HepG2 (cell line): ENCODE data around the gene HOXA11. TPM values are rescaled to one million over a fixed set of nuclear protein-coding genes. Genes with fewer than 3 reads are reported as not detected.

ENCODE experiments used
- ATAC-seq: fragments of 200-7000 bp; cut with Tn5 transposase; 3 replicates; pipeline ENCODE4 v1.9.1; 2020; ENCODE audit warnings: mild to moderate bottlenecking, moderate library complexity
- BruUV-seq: library from RNA; stranded (reverse); fragments of 400-500 nt; replicated peaks from 2 replicates; lab custom pipeline; 2021; lab: Mats Ljungman, UMichigan
- CTCF ChIA-PET: fragments of 300-600 bp; formaldehyde crosslinking; extraction: SDS; loops from one replicate; lab custom pipeline; 2021; ENCODE audit warnings: low total read pairs, inconsistent platforms, low intra/inter-chr PET ratio; lab: Yijun Ruan, JAX
- POLR2A ChIA-PET: fragments of 350-600 bp; sonication (Branson Sonifier 250); formaldehyde crosslinking; loops from one replicate; lab custom pipeline; 2020; ENCODE audit warnings: antibody characterized with exemption, inconsistent platforms; lab: Yijun Ruan, JAX
- DNase-seq: peaks from one replicate; pipeline ENCODE4 v3.0.0-alpha.2; 2015; ENCODE audit warnings: low spot score
- FAIRE-seq: peaks from 3 replicates; lab custom pipeline; 2011; peaks lifted over from hg19 to GRCh38; lab: Jason Lieb, UNC
- H2AFZ ChIP-seq: one replicate; pipeline ENCODE4 v1.6.1; 2011; ENCODE audit warnings: low read length, inconsistent platforms
- H3K27ac ChIP-seq: fragments of 300-600 bp; 3 replicates; pipeline ENCODE4 v1.8.0; 2011; ENCODE audit warnings: mixed run types, mild to moderate bottlenecking, mixed read lengths, low read length, inconsistent platforms; ENCODE audit not compliant: insufficient read depth; ENCODE audit errors: extremely low read length
- H3K27me3 ChIP-seq, 2 experiments: fragments of 200-600 bp in 1 of 2; 2 replicates in 1 of 2; 3 replicates in 1 of 2; pipeline versions ENCODE4 v1.6.0 to v1.8.0; 2011; ENCODE audit warnings: low read length in 2 of 2, mild to moderate bottlenecking in 2 of 2, moderate library complexity in 2 of 2, inconsistent platforms in 1 of 2; ENCODE audit not compliant: insufficient read depth in 2 of 2, control insufficient read depth in 1 of 2
- H3K36me3 ChIP-seq, 2 experiments: fragments of 200-600 bp in 1 of 2; replicated peaks in 1 of 2; 2 replicates in 1 of 2; 3 replicates in 1 of 2; pipeline versions ENCODE4 v1.5.1 to v1.8.0; 2011; ENCODE audit warnings: low read length in 2 of 2, inconsistent platforms in 1 of 2; ENCODE audit not compliant: insufficient read depth in 2 of 2, control insufficient read depth in 1 of 2
- H3K4me1 ChIP-seq: 2 replicates; pipeline ENCODE4 v1.5.1; 2012; ENCODE audit warnings: low read length, inconsistent platforms; ENCODE audit not compliant: insufficient read depth
- H3K4me2 ChIP-seq: 2 replicates; pipeline ENCODE4 v1.6.0; 2011; ENCODE audit warnings: low read depth, low read length, inconsistent platforms
- H3K4me3 ChIP-seq, 3 experiments: fragments of 200-600 bp in 1 of 3; sonication (generic), shearing (Covaris generic) in 1 of 3; replicated peaks in 1 of 3; 2 replicates each; pipeline ENCODE4 v1.5.1; 2011 to 2016; ENCODE audit warnings: low read length in 3 of 3, inconsistent platforms in 2 of 3, low read depth in 2 of 3, mild to moderate bottlenecking in 2 of 3, control low read depth in 1 of 3, mixed read lengths in 1 of 3; ENCODE audit not compliant: insufficient read depth in 1 of 3
- H3K79me2 ChIP-seq: one replicate; pipeline ENCODE4 v1.6.1; 2011; ENCODE audit warnings: low read length, inconsistent platforms; ENCODE audit not compliant: insufficient read depth
- H3K9ac ChIP-seq: 2 replicates; pipeline ENCODE4 v1.6.0; 2011; ENCODE audit warnings: mild to moderate bottlenecking, low read depth, low read length, inconsistent platforms; ENCODE audit not compliant: insufficient read depth
- H3K9me3 ChIP-seq: 2 replicates; pipeline ENCODE4 v1.5.1; 2012; ENCODE audit warnings: mild to moderate bottlenecking, low read length
- H4K20me1 ChIP-seq: 2 replicates; pipeline ENCODE4 v1.6.0; 2011; ENCODE audit warnings: inconsistent platforms, mild to moderate bottlenecking, low read length, moderate library complexity; ENCODE audit not compliant: insufficient read depth
- ATF7 ChIP-seq, 2 experiments: fragments of 450-650 bp in 1 of 2; sonication (generic) in 1 of 2; formaldehyde crosslinking in 1 of 2; IDR thresholded peaks; 2 replicates each; pipeline versions ENCODE4 v1.4.0 to v1.6.1; 2016 to 2020; ENCODE audit warnings: antibody characterized with exemption in 1 of 2, mild to moderate bottlenecking in 1 of 2, missing genetic modification reagents in 1 of 2
- CREM ChIP-seq, 2 experiments: sonication (generic) in 1 of 2; formaldehyde crosslinking in 1 of 2; IDR thresholded peaks; 2 replicates each; pipeline versions ENCODE4 v1.4.0 to v1.6.1; 2016 to 2020; ENCODE audit warnings: antibody characterized with exemption in 1 of 2, mild to moderate bottlenecking in 1 of 2, missing genetic modification reagents in 1 of 2
- FOXO1 ChIP-seq: sonication (generic); formaldehyde crosslinking; IDR thresholded peaks from 2 replicates; pipeline ENCODE4 v1.4.0; 2020; ENCODE audit warnings: missing genetic modification reagents
- RFX1 ChIP-seq: fragments of 450-650 bp; IDR thresholded peaks from 2 replicates; pipeline ENCODE4 v1.6.1; 2017
- SP1 ChIP-seq, 2 experiments: fragments of 450-650 bp in 1 of 2; sonication (generic) in 1 of 2; formaldehyde crosslinking in 1 of 2; IDR thresholded peaks; 2 replicates each; pipeline versions ENCODE4 v1.4.0 to v1.6.1; 2016 to 2020; ENCODE audit warnings: missing genetic modification reagents in 1 of 2
- TOE1 ChIP-seq: sonication (generic); formaldehyde crosslinking; IDR thresholded peaks from 2 replicates; pipeline ENCODE4 v1.4.0; 2020; ENCODE audit warnings: mild to moderate bottlenecking, missing genetic modification reagents
- ZNF234 ChIP-seq: sonication (generic); formaldehyde crosslinking; conservative IDR thresholded peaks from 2 replicates; pipeline ENCODE4 v1.5.1; 2020; ENCODE audit warnings: mild to moderate bottlenecking, missing genetic modification reagents
- ZNF589 ChIP-seq: sonication (generic); formaldehyde crosslinking; conservative IDR thresholded peaks from 2 replicates; pipeline ENCODE4 v1.8.0; 2022; ENCODE audit warnings: mild to moderate bottlenecking, moderate library complexity, missing genetic modification reagents
- ZNF605 ChIP-seq: sonication (generic); formaldehyde crosslinking; IDR thresholded peaks from 2 replicates; pipeline ENCODE4 v1.8.0; 2022; ENCODE audit warnings: mild to moderate bottlenecking, missing genetic modification reagents
- WGBS: methylation state at CpG from one replicate; pipeline ENCODE4 v1.1.6; 2017; ENCODE audit warnings: low lambda C conversion rate; 5-methylcytosine and 5-hydroxymethylcytosine counted together
- in situ Hi-C: cut with HindIII; loops from 2 replicates; pipeline ENCODE4 v1.10.0; 2017; ENCODE audit warnings: low pct_unique_long_range_greater_than_20kb; ENCODE audit not compliant: extremely low pct_ligation_motif_present
- intact Hi-C: fragments of 100-400 bp; cut with micrococcal nuclease; formaldehyde crosslinking; loops from one replicate; pipeline ENCODE4 v1.10.0; 2022; ENCODE audit not compliant: unreplicated experiment
- polyA plus RNA-seq, 8 experiments: library from polyadenylated mRNA; depleted of rRNA in 3 of 8; stranded (reverse) in 7 of 8; unstranded in 1 of 8; fragments of >200 nt; fragmentation: Illumina TruSeq in 4 of 8; extraction: Trizol in 4 of 8; gene quantifications; 2 replicates each; pipeline versions ENCODE4 v1.2.1 to v1.2.3, GENCODE V29; 2011 to 2016; ENCODE audit warnings: low read depth in 4 of 8, missing spikeins in 1 of 8, mixed read lengths in 1 of 8; ENCODE audit not compliant: insufficient read depth in 1 of 8
- total RNA-seq, 5 experiments: library from RNA; depleted of rRNA; stranded (reverse); fragments of >200 nt; fragmentation: Illumina TruSeq; extraction: Trizol; gene quantifications; 2 replicates each; pipeline ENCODE4 v1.2.3, GENCODE V29; 2016; ENCODE audit warnings: low read depth in 1 of 5

The HOXA11 gene
- total and polyA plus RNA-seq, 2 of the 13 experiments (the other 11 are each of a cell fraction or from before 2014, with no cell fraction given) = not detected

DNA sequence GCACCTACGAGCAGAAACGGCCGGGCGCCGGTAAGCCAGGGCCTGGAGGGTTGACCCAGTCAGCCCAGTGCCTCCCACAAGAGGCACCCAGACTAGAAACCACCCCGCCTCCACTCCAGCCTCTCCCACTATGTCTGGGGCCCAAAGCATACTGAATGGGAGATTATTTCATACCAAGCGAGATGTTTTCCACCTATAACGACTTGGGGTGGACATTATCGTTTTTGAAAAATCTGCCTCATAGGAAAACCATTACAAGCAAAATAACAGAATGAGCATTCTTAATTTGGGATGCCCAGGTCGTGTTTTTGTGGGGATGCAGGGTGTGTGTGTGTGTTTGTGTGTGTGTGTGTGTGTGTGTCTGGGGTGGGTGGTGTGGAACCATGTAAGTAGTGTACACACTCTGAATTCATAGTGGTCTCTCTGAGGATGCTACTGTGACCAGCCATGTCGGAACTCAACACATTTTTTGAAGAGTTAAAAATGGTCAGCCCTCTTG is 39.1 kb downstream of the HOXA11 start:
- WGBS = 90% methylated on average over 9 of the region's 11 CpGs
- H3K4me2 ChIP-seq = no peak overlapping the region
- H3K9ac ChIP-seq = no peak overlapping the region
- peaks cover 30% of the 10 kb centered on the region for H3K4me1 ChIP-seq
- FAIRE-seq (no peak), ATAC-seq (no peak), DNase-seq (no peak)
- H3K79me2 ChIP-seq = peaks cover 5% of the 10 kb centered on the region
- H3K27ac ChIP-seq = no peak overlapping the region
- TF ChIP-seq SP1 (IDR thresholded peaks at IDR 0.05) (no peak), SP1 (CRISPR knock-in tag; IDR thresholded peaks at IDR 0.05) (no peak), RFX1 (no peak), ZNF234 (CRISPR knock-in tag) (no peak), ATF7 (IDR thresholded peaks at IDR 0.05) (no peak), ATF7 (CRISPR knock-in tag; IDR thresholded peaks at IDR 0.05) (no peak), FOXO1 (CRISPR knock-in tag) (no peak), TOE1 (CRISPR knock-in tag) (no peak), CREM (IDR thresholded peaks at IDR 0.05) (no peak), CREM (CRISPR knock-in tag; IDR thresholded peaks at IDR 0.05) (no peak), ZNF589 (CRISPR knock-in tag) (no peak), ZNF605 (CRISPR knock-in tag) (no peak)
- BruUV-seq = no TSS peak
- H4K20me1 ChIP-seq = no peaks in the 10 kb centered on the region
- ChIA-PET POLR2A (no interaction called here), CTCF (no interaction called here)
- no peaks in the 10 kb centered on the region; a peak in 1 of 5 replicates for H3K27me3 ChIP-seq
- intact Hi-C loops (no loop called here), in situ Hi-C loops (no loop called here)
- H3K9me3 ChIP-seq = no peaks in the 10 kb centered on the region
- no peaks in the 10 kb centered on the region; a peak in 2 of 5 replicates for H3K36me3 ChIP-seq
- H3K4me3 ChIP-seq = no peak overlapping the region
- no peak overlapping the region for H2AFZ ChIP-seq
